GM10847 (cell line): ENCODE results near the gene VPS13D.

Experiments used
- POLR2A ChIP-seq: IDR thresholded peaks from 2 replicates; pipeline ENCODE4 v1.6.1; 2011; ENCODE audit not compliant: insufficient read length; ENCODE audit errors: extremely low read depth

Gene VPS13D

DNA sequence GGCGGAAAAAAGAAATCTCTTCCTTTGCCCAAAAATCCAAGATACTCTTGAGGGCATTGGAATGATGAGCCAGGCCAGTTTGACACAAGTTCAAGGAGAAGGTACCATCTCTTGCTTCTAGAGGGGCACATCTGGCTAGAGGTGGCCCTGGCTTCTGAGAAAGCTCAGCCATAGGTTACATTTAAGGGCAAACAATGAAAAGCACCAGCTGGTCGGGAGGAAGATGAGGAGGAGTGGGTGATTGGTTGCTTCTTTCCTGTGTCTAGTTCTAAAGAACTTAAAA is 256.2 kb downstream of the VPS13D start:
- no peak for TF ChIP-seq POLR2A

GRCh38 chr1:12486401-12487005 is 256.7 kb downstream of the VPS13D start:
- no peak for TF ChIP-seq POLR2A

GRCh38 chr1:12487520-12487919 is 257.7 kb downstream of the VPS13D start:
- TF ChIP-seq POLR2A, result no peak

GRCh38 chr1:12488666-12489354 is 259.0 kb downstream of the VPS13D start:
- TF ChIP-seq POLR2A, result no peak

DNA sequence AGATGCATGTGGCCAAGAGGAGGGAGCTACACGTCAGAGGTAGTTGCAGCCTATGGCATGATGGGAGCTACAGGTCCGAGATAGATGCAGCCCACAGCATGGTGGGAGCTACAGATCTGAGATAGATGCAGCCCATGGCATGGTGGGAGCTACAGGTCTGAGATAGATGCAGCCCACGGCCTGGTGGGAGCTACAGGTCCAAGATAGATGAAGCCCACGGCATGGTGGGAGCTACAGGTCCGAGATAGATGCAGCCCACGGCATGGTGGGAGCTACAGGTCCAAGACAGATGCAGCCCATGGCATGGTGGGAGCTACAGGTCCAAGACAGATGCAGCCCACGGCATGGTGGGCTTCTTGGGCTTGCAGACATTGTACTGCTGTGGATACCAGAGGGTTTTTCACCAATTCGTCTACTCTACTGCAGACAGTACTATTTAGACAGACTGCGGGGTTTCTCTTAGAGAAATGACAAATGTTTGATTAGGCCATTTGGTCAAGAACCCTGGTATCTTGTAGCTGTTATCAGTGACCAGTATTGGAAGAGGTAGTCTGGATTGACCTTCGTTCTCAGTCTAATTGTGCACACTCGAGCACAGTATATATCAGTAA is 260.8 kb downstream of the VPS13D start:
- TF ChIP-seq POLR2A, result no peak

- TF ChIP-seq POLR2A, result no peak
Observed at GRCh38 chr1:12491656-12492055, 261.8 kb downstream of the VPS13D start.

DNA sequence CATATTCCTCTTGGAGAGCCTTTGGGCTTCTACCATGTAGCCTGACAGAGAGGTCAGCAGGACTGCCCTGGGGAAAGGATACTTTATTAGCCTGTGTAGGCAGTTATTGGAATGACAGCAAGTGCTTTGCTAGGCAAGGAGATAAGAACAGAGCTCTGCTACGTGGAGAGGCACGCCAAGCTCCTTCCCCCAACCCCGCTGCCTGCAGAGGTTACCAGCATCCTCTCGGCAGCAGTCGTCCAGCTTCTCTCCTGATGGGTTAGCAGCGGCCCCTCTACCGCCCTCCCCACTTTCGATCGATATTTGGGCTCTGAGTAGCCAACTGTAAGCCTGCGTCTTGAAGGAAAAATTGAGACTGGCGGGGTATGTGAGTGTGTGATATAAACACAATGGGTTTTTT is 265.9 kb downstream of the VPS13D start:
- TF ChIP-seq POLR2A, result no peak

GRCh38 chr1:12496154-12496961 is 266.5 kb downstream of the VPS13D start:
- no peak for TF ChIP-seq POLR2A

GRCh38 chr1:12499539-12500240 is 269.9 kb downstream of the VPS13D start:
- TF ChIP-seq POLR2A, result no peak

DNA sequence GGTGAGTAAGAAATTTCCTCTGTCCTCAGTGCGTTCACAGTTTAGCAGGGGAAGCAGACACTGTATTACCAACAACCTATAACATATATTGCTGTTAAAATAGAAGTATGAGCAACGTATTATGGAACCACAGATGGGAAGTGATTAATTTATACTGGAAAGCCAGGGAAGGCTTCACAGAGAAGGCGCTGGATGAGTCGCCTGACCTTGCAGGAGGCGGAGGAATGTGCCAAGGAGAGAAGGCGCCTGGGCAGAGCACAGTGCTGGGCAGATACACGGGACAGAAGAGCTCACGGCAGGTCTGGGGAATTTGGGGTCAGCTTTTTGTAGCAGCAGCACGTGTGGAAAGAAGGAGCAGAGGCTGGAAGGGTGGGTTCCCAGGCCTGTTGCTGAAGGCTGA is 271.8 kb downstream of the VPS13D start:
- no peak for TF ChIP-seq POLR2A

DNA sequence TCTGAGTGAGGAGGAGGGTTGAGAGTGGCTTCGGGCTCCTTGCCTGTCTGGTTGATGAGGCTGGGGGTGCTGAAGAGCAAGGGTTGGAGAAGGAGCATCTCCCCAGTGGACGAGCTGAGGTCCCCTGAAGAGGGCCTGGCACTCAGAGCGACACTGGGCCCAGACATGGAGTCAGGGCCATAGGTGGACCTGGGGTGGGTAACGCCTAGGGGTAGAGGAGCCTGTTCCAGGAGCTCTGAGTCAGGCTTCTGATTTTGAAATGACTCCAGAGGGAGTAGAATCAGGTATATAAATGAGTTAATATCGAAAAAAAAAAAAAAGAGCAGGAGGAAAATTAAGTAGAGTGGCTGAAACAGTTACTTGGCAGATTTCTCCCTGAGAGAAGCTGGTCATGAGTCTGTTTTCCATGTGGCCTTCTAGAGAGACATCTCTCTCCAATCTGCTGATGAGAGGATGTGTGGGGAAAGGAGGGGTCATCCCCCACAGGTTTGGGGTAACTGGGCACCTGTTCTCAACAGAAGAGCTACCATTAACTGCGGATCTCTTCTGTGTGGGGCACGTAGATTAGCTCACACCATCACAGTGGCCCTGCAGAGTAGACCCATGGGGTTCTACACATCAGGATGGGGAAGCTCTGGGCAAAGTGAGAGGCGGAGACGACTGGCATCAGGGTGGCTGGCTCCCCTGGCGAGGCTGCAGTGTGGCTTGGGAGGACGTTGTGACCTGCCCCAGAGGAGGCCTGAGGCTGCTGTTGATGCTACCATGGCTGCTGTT is 272.7 kb downstream of the VPS13D start:
- TF ChIP-seq POLR2A, result no peak

DNA sequence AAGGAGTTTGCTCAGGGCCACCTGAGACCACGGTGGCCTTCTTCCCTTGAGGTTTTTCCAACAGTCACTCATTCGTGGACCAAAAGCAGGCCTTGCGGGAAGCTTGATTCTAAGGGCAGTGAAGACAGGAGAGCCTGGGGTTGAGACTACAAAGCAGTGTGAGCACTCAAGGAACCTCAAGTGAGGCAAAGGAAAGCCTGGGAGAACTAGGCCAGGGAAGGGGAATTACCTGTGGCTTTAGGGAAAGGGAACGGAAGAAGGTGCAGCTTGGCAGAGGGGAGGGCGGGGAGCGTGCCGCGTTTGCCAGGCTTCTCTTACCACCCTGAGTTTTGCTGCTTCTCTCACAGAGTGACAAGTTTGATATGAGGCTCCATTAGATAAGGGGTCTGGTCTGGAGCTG is 273.9 kb downstream of the VPS13D start:
- TF ChIP-seq POLR2A, result no peak

DNA sequence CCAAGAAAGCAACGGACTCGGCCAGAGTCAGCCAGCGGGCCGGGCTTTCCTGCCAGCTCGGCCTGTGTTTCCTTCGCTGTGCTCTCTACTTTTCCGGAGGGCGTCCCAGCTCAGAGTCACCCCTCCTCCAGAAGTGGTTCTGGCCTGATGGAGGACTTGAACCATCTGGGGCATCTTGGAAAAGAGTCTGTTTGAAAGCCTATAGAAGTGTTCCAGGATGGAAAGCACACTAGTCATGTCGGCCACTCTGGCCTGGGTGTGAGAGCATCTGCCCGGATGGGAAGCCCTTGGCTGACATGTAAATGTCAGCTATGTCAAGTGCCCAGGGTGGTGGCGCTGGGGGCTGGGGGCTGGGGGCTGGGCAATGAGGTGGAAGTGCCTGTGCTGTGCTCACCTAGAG is 274.8 kb downstream of the VPS13D start:
- TF ChIP-seq POLR2A, result no peak

DNA sequence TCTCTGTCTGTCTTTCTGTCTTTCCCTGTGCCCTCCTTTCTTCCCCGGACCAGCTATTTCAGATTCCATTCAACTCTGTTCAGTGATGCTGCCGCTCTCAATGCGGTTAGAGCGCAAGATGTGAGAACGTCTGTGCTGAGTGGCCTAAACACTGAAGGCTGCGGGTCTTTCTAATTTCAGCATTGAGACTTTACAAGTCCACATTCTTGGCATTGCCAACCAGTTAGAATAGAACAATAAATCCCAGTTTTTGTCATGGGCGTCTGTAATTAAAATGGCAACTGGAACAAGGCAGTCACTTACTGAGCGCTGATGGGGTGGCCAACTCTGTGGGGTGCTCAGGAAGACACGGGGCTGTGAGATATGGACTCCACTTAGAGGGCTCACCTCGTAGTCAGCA is 275.4 kb downstream of the VPS13D start:
- TF ChIP-seq POLR2A, result no peak
